ENCODE measurements around the gene MED12L. TPM values are rescaled to one million over a fixed set of nuclear protein-coding genes. Genes with fewer than 3 reads are reported as not detected.

Gene MED12L
- total RNA-seq, 4 donors from 2014 or later = 0.12 to 0.77 (median 0.21) TPM

GRCh38 chr3:151281671-151282324, 196.3 kb downstream of the MED12L start:
- no peaks in the 10 kb centered on the region for H3K27me3 ChIP-seq
- no peak overlapping the region for H3K4me3 ChIP-seq
- WGBS, 2 donors (ENCODE audit: low coverage in 1 of 2) = 57 to 64% methylated on average over 9 of the region's 9 CpGs
- H3K27ac ChIP-seq = peak overlapping the region in 2 of 4 donors; percentile 30 to 50
- no peaks in the 10 kb centered on the region for H3K9me3 ChIP-seq
- H3K4me1 ChIP-seq = peaks cover 2 to 53% (median 3%) of the 10 kb centered on the region in 3 donors
- no peak for TF ChIP-seq POLR2A (IDR thresholded peaks at IDR 0.05)
- TF ChIP-seq POLR2AphosphoS5 (IDR thresholded peaks at IDR 0.05) = peak; percentile 43
- H3K36me3 ChIP-seq = no peaks in the 10 kb centered on the region
- no peak for ATAC-seq

- H3K9me3 ChIP-seq = no peaks in the 10 kb centered on the region
- H3K4me1 ChIP-seq = peaks cover 2 to 53% (median 3%) of the 10 kb centered on the region in 3 donors
- no peaks in the 10 kb centered on the region for H3K36me3 ChIP-seq
- H3K27me3 ChIP-seq = no peaks in the 10 kb centered on the region
- H3K4me3 ChIP-seq = no peak overlapping the region
- H3K27ac ChIP-seq = peak overlapping the region in 2 of 4 donors; percentile 50 to 62
- peak; percentile 40 to 85 (median 78) for TF ChIP-seq CTCF (IDR thresholded peaks at IDR 0.05)
- TF ChIP-seq POLR2AphosphoS5 (IDR thresholded peaks at IDR 0.05) = no peak
- peak; percentile 52 for ATAC-seq
- WGBS, 2 donors (ENCODE audit: low coverage in 1 of 2) = 0 to 7% methylated on average over 1 of the region's 1 CpG
These were observed 197.5 kb downstream of the MED12L start for GRCh38 chr3:151282921-151283320.

- TF ChIP-seq CTCF (IDR thresholded peaks at IDR 0.05) (no peak), POLR2A (IDR thresholded peaks at IDR 0.05) (no peak), POLR2AphosphoS5 (IDR thresholded peaks at IDR 0.05) (no peak), EP300 (IDR thresholded peaks at IDR 0.05) (no peak)
- 45 to 47% methylated on average over 4 of the region's 4 CpGs for WGBS, 2 donors (ENCODE audit: low coverage in 1 of 2)
- Histone ChIP-seq H3K9me3 (no peaks in the 10 kb centered on the region), H3K27me3 (no peaks in the 10 kb centered on the region), H3K36me3 (no peaks in the 10 kb centered on the region), H3K4me3 (no peak overlapping the region), H3K4me1 (peaks cover 2 to 49% (median 3%) of the 10 kb centered on the region in 3 donors), H3K27ac (peak overlapping the region in 3 of 4 donors; percentile 50 to 62 (median 56))
- no peak for ATAC-seq
These were observed 197.9 kb downstream of the MED12L start for GRCh38 chr3:151283387-151283786.

- Histone ChIP-seq H3K27ac (peak overlapping the region in 3 of 4 donors; percentile 50 to 62 (median 56)), H3K4me1 (peaks cover 2 to 43% (median 3%) of the 10 kb centered on the region in 3 donors), H3K9me3 (no peaks in the 10 kb centered on the region), H3K27me3 (no peaks in the 10 kb centered on the region), H3K36me3 (no peaks in the 10 kb centered on the region), H3K4me3 (no peak overlapping the region)
- ATAC-seq = no peak
- 9 to 35% methylated on average over 3 to 5 of the region's 5 CpGs for WGBS, 2 donors (ENCODE audit: low coverage in 1 of 2)
- TF ChIP-seq POLR2AphosphoS5 (IDR thresholded peaks at IDR 0.05) (no peak), CTCF (IDR thresholded peaks at IDR 0.05) (no peak), EP300 (IDR thresholded peaks at IDR 0.05) (no peak), POLR2A (IDR thresholded peaks at IDR 0.05) (no peak)
These were observed 198.5 kb downstream of the MED12L start for GRCh38 chr3:151283907-151284461.

- Histone ChIP-seq H3K9me3 (no peaks in the 10 kb centered on the region), H3K27ac (no peak overlapping the region), H3K4me3 (no peak overlapping the region), H3K36me3 (no peaks in the 10 kb centered on the region), H3K27me3 (no peaks in the 10 kb centered on the region), H3K4me1 (peaks cover 2 to 36% (median 3%) of the 10 kb centered on the region in 3 donors)
- ATAC-seq = no peak
- 89% methylated on average over 1 of the region's 1 CpG; no CpG with 5 or more reads in 1 of the 2 donors for WGBS, 2 donors (ENCODE audit: low coverage in 1 of 2)
- no peak for TF ChIP-seq POLR2A (IDR thresholded peaks at IDR 0.05)
- no peak for TF ChIP-seq CTCF (IDR thresholded peaks at IDR 0.05)
- TF ChIP-seq EP300 (IDR thresholded peaks at IDR 0.05) = no peak
- TF ChIP-seq POLR2AphosphoS5 (IDR thresholded peaks at IDR 0.05) = no peak
These were observed 200.5 kb downstream of the MED12L start for GRCh38 chr3:151285940-151286339.

All from gastroesophageal sphincter (tissue), 4 donors.